Panc1 (cell line): ENCODE results near the gene MBOAT1.

Source experiments
- CTCF ChIP-seq: fragments of 450-650 bp; IDR thresholded peaks from 2 replicates; pipeline ENCODE4 v1.5.1; 2017; ENCODE audit warnings: mild to moderate bottlenecking
- POLR2AphosphoS5 ChIP-seq: IDR thresholded peaks from 2 replicates; pipeline ENCODE4 v1.6.1; 2012; ENCODE audit warnings: mild to moderate bottlenecking, low read depth, low read length, moderate library complexity

GRCh38 chr6:20158676-20159075 lies 53.6 kb downstream of the MBOAT1 start:
- no peak for TF ChIP-seq POLR2AphosphoS5
- TF ChIP-seq CTCF: no peak
